Measurements from ENCODE around the gene SPATA31D4. TPM values are rescaled to one million over a fixed set of nuclear protein-coding genes. Genes with fewer than 3 reads are reported as not detected.

Gene SPATA31D4
- total RNA-seq, 4 donors from 2014 or later, result not detected

Small RNAs within 50 kb of the gene (small RNA-seq; reads per million reads assigned to genes)
- 0 reads per million in 3 donors for gene RF00189
- 0 reads per million in 3 donors for gene RNA5SP287

Other genes with a start within 250 kb of the SPATA31D4 start
- gene TLE1, start 238.9 kb upstream of the SPATA31D4 start, total RNA-seq, result 100 to 1,000 TPM in 1 of 4 donors, 10 to 100 TPM in 3; 52.3 to 125 (median 76.8) TPM
- under 1 TPM in 1 of 4 donors, not detected in 3; 0.06 TPM for gene SPATA31D3, start 15.1 kb downstream of the SPATA31D4 start, total RNA-seq
- not detected for gene SPATA31D1, start 60.3 kb downstream of the SPATA31D4 start, total RNA-seq